Measurements from ENCODE around the gene AKR1C8.

DNA sequence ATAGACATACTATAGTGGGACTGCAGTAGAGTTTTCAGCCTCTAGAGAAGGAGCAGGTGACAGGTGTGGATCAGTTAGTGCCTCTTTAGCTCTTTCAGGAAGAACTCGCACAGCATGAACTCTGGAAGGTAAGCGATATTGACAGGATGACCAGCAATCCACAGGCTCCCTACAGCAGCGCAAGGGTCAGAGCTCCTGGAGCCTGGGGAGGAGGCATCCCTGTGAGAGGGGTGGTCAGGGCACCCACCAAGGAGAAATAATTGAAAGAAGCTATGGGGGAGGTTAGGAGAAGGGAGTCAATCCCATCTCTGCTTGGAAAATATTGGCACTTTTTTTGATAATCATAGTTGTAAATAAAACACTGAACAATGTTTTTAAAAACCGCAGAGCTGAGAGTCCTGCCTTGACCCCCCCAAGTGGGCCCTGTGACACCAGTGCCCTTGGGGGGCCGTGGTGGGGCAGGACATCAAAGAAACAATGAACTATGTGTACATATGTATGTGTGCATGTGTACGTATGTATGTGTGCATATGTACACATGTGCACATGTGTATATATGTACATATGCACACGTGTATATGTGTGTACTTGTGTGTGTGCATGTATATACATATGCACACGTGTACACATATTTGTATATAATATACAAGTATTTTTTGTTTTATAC, 77.0 kb downstream of the AKR1C8 start:
- TF ChIP-seq CSDC2 (CRISPR knock-in tag; IDR thresholded peaks at IDR 0.05) (no peak), PATZ1 (CRISPR knock-in tag; IDR thresholded peaks at IDR 0.05; ENCODE audit: borderline replicate concordance) (no peak), TSHZ2 (CRISPR knock-in tag; IDR thresholded peaks at IDR 0.05) (no peak), ZNF565 (CRISPR knock-in tag; conservative IDR thresholded peaks at IDR 0.05; ENCODE audit: low read depth) (no peak), ARNTL (CRISPR knock-in tag; IDR thresholded peaks at IDR 0.05; ENCODE audit: borderline replicate concordance, low read depth) (no peak), ZNF8 (CRISPR knock-in tag; IDR thresholded peaks at IDR 0.05) (no peak), PPARA (CRISPR knock-in tag; IDR thresholded peaks at IDR 0.05; ENCODE audit: borderline replicate concordance) (no peak), ESRRG (CRISPR knock-in tag; IDR thresholded peaks at IDR 0.05) (no peak), GLIS3 (CRISPR knock-in tag; IDR thresholded peaks at IDR 0.05) (no peak), ZFP30 (CRISPR knock-in tag; IDR thresholded peaks at IDR 0.05) (no peak), SNAI2 (CRISPR knock-in tag; IDR thresholded peaks at IDR 0.05) (no peak), ZC3H10 (CRISPR knock-in tag; IDR thresholded peaks at IDR 0.05) (no peak), TCF4 (CRISPR knock-in tag; IDR thresholded peaks at IDR 0.05; ENCODE audit: borderline replicate concordance) (no peak), CREB5 (CRISPR knock-in tag; IDR thresholded peaks at IDR 0.05; ENCODE audit: low read depth) (no peak)
